WTC11 (cell line): ENCODE measurements around the gene UBXN2A. TPM values are rescaled to one million over a fixed set of nuclear protein-coding genes. Genes with fewer than 3 reads are reported as not detected.

Source experiments
- ATAC-seq: fragments of 200-7000 bp; cut with Tn5 transposase; 2 replicates; pipeline ENCODE4 v1.10.0; 2021; ENCODE audit warnings: mild to moderate bottlenecking, moderate library complexity
- CTCF ChIA-PET: fragments of 300-600 bp; sonication (Branson Sonifier 250); formaldehyde crosslinking; loops from one replicate; lab custom pipeline; 2021; ENCODE audit warnings: antibody characterized with exemption; lab: Charles Lee
- POLR2A ChIA-PET: fragments of 350-600 bp; sonication (Branson Sonifier 250); formaldehyde crosslinking; loops from one replicate; lab custom pipeline; 2021; ENCODE audit warnings: antibody characterized with exemption; lab: Charles Lee
- DNase-seq: peaks from one replicate; pipeline ENCODE4 v3.0.0; 2021; ENCODE audit warnings: low spot score
- H3K27ac Mint-ChIP-seq: 2 replicates; pipeline ENCODE4 v1.8.0; 2021; ENCODE audit warnings: mixed read lengths
- H3K27me3 Mint-ChIP-seq: 2 replicates; pipeline ENCODE4 v1.8.0; 2021; ENCODE audit warnings: low read depth, mild to moderate bottlenecking, moderate library complexity, mixed read lengths
- H3K36me3 Mint-ChIP-seq: 2 replicates; pipeline ENCODE4 v1.8.0; 2021; ENCODE audit warnings: mixed read lengths
- H3K4me1 Mint-ChIP-seq: 2 replicates; pipeline ENCODE4 v1.8.0; 2022; ENCODE audit warnings: mixed read lengths
- H3K4me3 Mint-ChIP-seq: 2 replicates; pipeline ENCODE4 v1.8.0; 2021; ENCODE audit warnings: mild to moderate bottlenecking, moderate library complexity, mixed read lengths
- H3K9me3 Mint-ChIP-seq: 2 replicates; pipeline ENCODE4 v1.8.0; 2021; ENCODE audit warnings: mixed read lengths
- ARID4B ChIP-seq: sonication (generic); formaldehyde crosslinking; IDR thresholded peaks from 2 replicates; pipeline ENCODE4 v1.8.0; 2023; ENCODE audit warnings: missing genetic modification reagents, mild to moderate bottlenecking, borderline replicate concordance
- CBFB ChIP-seq: sonication (generic); formaldehyde crosslinking; IDR thresholded peaks from 2 replicates; pipeline ENCODE4 v1.8.1; 2022; ENCODE audit warnings: mild to moderate bottlenecking, low read depth, missing genetic modification reagents
- CREM ChIP-seq: sonication (generic); formaldehyde crosslinking; IDR thresholded peaks from 2 replicates; pipeline ENCODE4 v1.8.1; 2022; ENCODE audit warnings: mild to moderate bottlenecking, missing genetic modification reagents, moderate library complexity
- CTCF ChIP-seq: fragments of 200-600 bp; IDR thresholded peaks from 2 replicates; pipeline ENCODE4 v1.8.0; 2022; ENCODE audit warnings: antibody characterized with exemption
- ERG ChIP-seq: fragments of 250-450 bp; sonication (Bioruptor Pico); IDR thresholded peaks from 2 replicates; pipeline ENCODE4 v1.8.0; 2021; ENCODE audit warnings: mild to moderate bottlenecking
- GABPB1 ChIP-seq: sonication (generic); formaldehyde crosslinking; IDR thresholded peaks from 2 replicates; pipeline ENCODE4 v1.8.1; 2023; ENCODE audit warnings: mild to moderate bottlenecking, missing genetic modification reagents
- MLX ChIP-seq: sonication (generic); formaldehyde crosslinking; IDR thresholded peaks from 2 replicates; pipeline ENCODE4 v1.8.1; 2023; ENCODE audit warnings: mild to moderate bottlenecking, missing genetic modification reagents, moderate library complexity
- MXD4 ChIP-seq: fragments of 250-450 bp; sonication (Bioruptor Pico); IDR thresholded peaks from 2 replicates; pipeline ENCODE4 v1.8.0; 2021; ENCODE audit warnings: mild to moderate bottlenecking, moderate library complexity, borderline replicate concordance
- MYBL2 ChIP-seq: sonication (generic); formaldehyde crosslinking; IDR thresholded peaks from 2 replicates; pipeline ENCODE4 v1.8.1; 2023; ENCODE audit warnings: mild to moderate bottlenecking, moderate library complexity, missing genetic modification reagents
- NFATC4 ChIP-seq: fragments of 250-450 bp; sonication (Bioruptor Pico); IDR thresholded peaks from 2 replicates; pipeline ENCODE4 v1.9.0; 2021; ENCODE audit warnings: mild to moderate bottlenecking
- NFE2L1 ChIP-seq: sonication (generic); formaldehyde crosslinking; IDR thresholded peaks from 2 replicates; pipeline ENCODE4 v1.8.1; 2023; ENCODE audit warnings: missing genetic modification reagents
- NR1H2 ChIP-seq: sonication (generic); formaldehyde crosslinking; IDR thresholded peaks from 2 replicates; pipeline ENCODE4 v1.9.0; 2021; ENCODE audit warnings: mild to moderate bottlenecking, moderate library complexity, missing genetic modification reagents
- NR2C2 ChIP-seq: sonication (generic); formaldehyde crosslinking; IDR thresholded peaks from 2 replicates; pipeline ENCODE4 v1.8.0; 2022; ENCODE audit warnings: mild to moderate bottlenecking, missing genetic modification reagents
- NR3C1 ChIP-seq: sonication (generic); formaldehyde crosslinking; conservative IDR thresholded peaks from 2 replicates; pipeline ENCODE4 v1.8.1; 2023; ENCODE audit warnings: low read depth, mild to moderate bottlenecking, missing genetic modification reagents
- PREB ChIP-seq: sonication (generic); formaldehyde crosslinking; IDR thresholded peaks from 2 replicates; pipeline ENCODE4 v1.8.1; 2022; ENCODE audit warnings: mild to moderate bottlenecking, missing genetic modification reagents, moderate library complexity, borderline replicate concordance
- TCF7 ChIP-seq: sonication (generic); formaldehyde crosslinking; IDR thresholded peaks from 2 replicates; pipeline ENCODE4 v1.8.0; 2022; ENCODE audit warnings: mild to moderate bottlenecking, low read depth, missing genetic modification reagents, moderate library complexity
- USF1 ChIP-seq: sonication (generic); formaldehyde crosslinking; IDR thresholded peaks from 2 replicates; pipeline ENCODE4 v1.8.0; 2022; ENCODE audit warnings: mild to moderate bottlenecking, missing genetic modification reagents
- ZBTB21 ChIP-seq: sonication (generic); formaldehyde crosslinking; IDR thresholded peaks from 2 replicates; pipeline ENCODE4 v1.8.1; 2023; ENCODE audit warnings: mild to moderate bottlenecking, missing genetic modification reagents, borderline replicate concordance
- ZNF281 ChIP-seq: sonication (generic); formaldehyde crosslinking; IDR thresholded peaks from 2 replicates; pipeline ENCODE4 v1.8.0; 2023; ENCODE audit warnings: mild to moderate bottlenecking, missing genetic modification reagents
- total RNA-seq: library from RNA; stranded (reverse); gene quantifications from 3 replicates; pipeline ENCODE4 v1.2.3, GENCODE V29; 2021

The UBXN2A gene
- total RNA-seq, 1 experiment from 2014 or later = 16.8 TPM

- CTCF ChIA-PET = interaction anchor here (0.9 to 1.8 kb wide), 10 partner anchors 13 to 246 kb away, joined by 3 to 17 read pairs (median 6); partner anchors contain the start of genes ATAD2B and TP53I3
- Mint-ChIP-seq H3K27ac (peak overlapping the region; percentile 86), H3K4me3 (peak overlapping the region; percentile 97), H3K9me3 (no peaks in the 10 kb centered on the region), H3K4me1 (peaks cover 26% of the 10 kb centered on the region), H3K27me3 (no peaks in the 10 kb centered on the region), H3K36me3 (0 out of 2 replicates have a peak, but pooled peaks cover 3% of the 10 kb centered on the region)
- no peak for TF ChIP-seq MLX (CRISPR knock-in tag)
- no peak for TF ChIP-seq PREB
- no peak for TF ChIP-seq ARID4B (CRISPR knock-in tag)
- TF ChIP-seq TCF7 = no peak
- TF ChIP-seq ZNF281 (CRISPR knock-in tag) = no peak
- no peak for TF ChIP-seq ZBTB21 (CRISPR knock-in tag)
- TF ChIP-seq CREM (CRISPR knock-in tag) = no peak
- TF ChIP-seq GABPB1 (CRISPR knock-in tag) = no peak; the same call in 1 of the 2 replicates
- TF ChIP-seq NFATC4 (CRISPR knock-in tag) = no peak
- TF ChIP-seq MXD4 = no peak
- TF ChIP-seq CTCF = no peak
- no peak for TF ChIP-seq NFE2L1 (CRISPR knock-in tag)
- TF ChIP-seq ERG (CRISPR knock-in tag) = no peak
- no peak for TF ChIP-seq MYBL2 (CRISPR knock-in tag)
- no peak for TF ChIP-seq USF1 (CRISPR knock-in tag)
- TF ChIP-seq CBFB (CRISPR knock-in tag) = no peak
- TF ChIP-seq NR1H2 = no peak
- no peak for TF ChIP-seq NR3C1 (CRISPR knock-in tag)
- no peak for TF ChIP-seq NR2C2
- POLR2A ChIA-PET = interaction anchor here (0.6 to 1.8 kb wide), 9 partner anchors 11 to 300 kb away, joined by 3 to 29 read pairs (median 4); partner anchors contain the start of genes ATAD2B, SF3B6 and TP53I3
- ATAC-seq (peak; percentile 5), DNase-seq (peak; percentile 29)
Observed at GRCh38 chr2:24047703-24048033, 107.4 kb downstream of the UBXN2A start.
